Inflammatory macrophage (primary cell): ENCODE data around the gene PZP.
"Not testable (repeated sequence)": the region's sequence is repeated elsewhere in the genome, so short reads cannot be mapped to it uniquely, and the experiment has no call there.

ENCODE experiments used
- DNase-seq, 2 donors: peaks; one replicate each; pipeline ENCODE4 v3.0.0-alpha.2; 2020 to 2022
- total RNA-seq, 18 experiments: gene quantifications; one replicate each; lab custom pipeline; 2026; ENCODE audit warnings: mixed read lengths in 6 of 18, inconsistent platforms in 2 of 18; lab: John Stamatoyannopoulos, UW

Gene PZP
- 0 to 0.27 (median 0.09) reads per million in 18 experiments for total RNA-seq

- DNase-seq = no peak
Observed at GRCh38 chr12:9208229-9208628, at the start of gene PZP. TSS of gene PZP (minus strand) at chr12:9208395. CDS start at chr12:9208341, 54 bp downstream.

- DNase-seq = no peak
Observed at GRCh38 chr12:9256758-9257405, 48.7 kb upstream of the PZP start.

- DNase-seq = no peak
Observed at GRCh38 chr12:9256341-9256740, 48.1 kb upstream of the PZP start.

GRCh38 chr12:9255837-9256236, 47.6 kb upstream of the PZP start:
- no peak for DNase-seq

- no peak for DNase-seq
Observed at GRCh38 chr12:9253464-9253863, 45.3 kb upstream of the PZP start.

GRCh38 chr12:9252791-9253190, 44.6 kb upstream of the PZP start:
- not testable (repeated sequence) for DNase-seq

GRCh38 chr12:9252256-9252655, 44.1 kb upstream of the PZP start:
- no peak for DNase-seq

- no peak for DNase-seq
Observed at GRCh38 chr12:9248435-9248834, 40.2 kb upstream of the PZP start.

- no peak for DNase-seq
Observed at GRCh38 chr12:9244894-9245293, 36.7 kb upstream of the PZP start.

GRCh38 chr12:9243999-9244649, 35.9 kb upstream of the PZP start:
- no peak for DNase-seq

GRCh38 chr12:9241301-9241700, 33.1 kb upstream of the PZP start:
- no peak for DNase-seq

GRCh38 chr12:9240776-9241175, 32.6 kb upstream of the PZP start:
- DNase-seq = no peak

- DNase-seq = peak; percentile 11 to 24
Observed at GRCh38 chr12:9240004-9240635, 31.9 kb upstream of the PZP start.

GRCh38 chr12:9237286-9237685, 29.1 kb upstream of the PZP start:
- no peak for DNase-seq

GRCh38 chr12:9235519-9235918, 27.3 kb upstream of the PZP start:
- no peak for DNase-seq

GRCh38 chr12:9227950-9228349, 19.8 kb upstream of the PZP start:
- DNase-seq = no peak

- no peak for DNase-seq
Observed at GRCh38 chr12:9223830-9224229, 15.6 kb upstream of the PZP start.

GRCh38 chr12:9221483-9221882, 13.3 kb upstream of the PZP start:
- DNase-seq = no peak

GRCh38 chr12:9221011-9221410, 12.8 kb upstream of the PZP start:
- not testable (repeated sequence) for DNase-seq

- DNase-seq = no peak
Observed at GRCh38 chr12:9214534-9214933, 6.3 kb upstream of the PZP start.

GRCh38 chr12:9211687-9212086, 3.5 kb upstream of the PZP start:
- no peak for DNase-seq

GRCh38 chr12:9204380-9204779, 3.8 kb downstream of the PZP start:
- no peak for DNase-seq

- DNase-seq = no peak
Observed at GRCh38 chr12:9198012-9198411, 10.2 kb downstream of the PZP start.

- no peak for DNase-seq
Observed at GRCh38 chr12:9184276-9184675, 23.9 kb downstream of the PZP start.
